HG03139 (cell line): ENCODE results near the gene DOK6.

Experiments
- ATAC-seq: cut with Tn5 transposase; IDR thresholded peaks from one replicate; pipeline ENCODE4 v1.9.1; 2021; ENCODE audit not compliant: unreplicated experiment

DOK6 gene

GRCh38 chr18:69432847-69433246 is 32.2 kb downstream of the DOK6 start:
- no peak for ATAC-seq

GRCh38 chr18:69435000-69435399 is 34.3 kb downstream of the DOK6 start:
- no peak for ATAC-seq

DNA sequence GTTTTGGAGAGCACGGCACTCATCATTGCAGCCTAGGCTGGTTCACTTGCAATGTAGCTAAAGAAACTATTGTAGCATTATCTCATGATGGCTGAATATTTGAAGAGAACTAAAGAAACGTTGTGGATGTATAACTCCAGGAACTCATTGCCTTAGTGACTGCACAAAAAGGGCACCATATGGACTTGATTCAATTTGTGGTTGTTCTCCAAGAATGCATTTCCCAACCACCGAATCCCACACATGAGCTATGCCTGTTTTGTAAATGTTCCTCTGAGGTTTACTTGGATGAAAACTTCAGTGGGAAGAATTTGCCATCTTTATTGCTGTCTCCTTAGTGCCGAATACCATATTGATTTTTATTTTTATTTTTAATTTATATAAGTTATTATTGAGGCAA is 43.5 kb downstream of the DOK6 start:
- ATAC-seq = no peak

DNA sequence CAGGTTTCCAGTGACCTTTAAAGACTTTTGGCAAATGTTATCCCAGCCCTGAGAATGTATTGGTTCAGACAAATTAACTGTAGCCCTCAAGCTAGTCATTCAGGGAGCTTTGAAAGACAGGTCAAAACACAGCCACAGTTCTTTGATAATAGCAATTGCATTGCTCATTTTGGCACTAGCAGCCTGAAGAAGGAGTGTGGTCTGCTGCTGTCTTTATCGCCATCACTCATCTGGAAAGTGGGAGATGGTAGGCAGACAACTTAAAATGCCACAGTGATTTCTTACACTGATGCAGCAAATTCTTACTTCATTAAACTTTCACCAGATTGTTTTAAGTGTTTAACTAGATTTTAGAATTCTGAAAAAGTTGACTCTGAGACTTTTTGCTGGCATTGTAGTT is 47.2 kb downstream of the DOK6 start:
- no peak for ATAC-seq

DNA sequence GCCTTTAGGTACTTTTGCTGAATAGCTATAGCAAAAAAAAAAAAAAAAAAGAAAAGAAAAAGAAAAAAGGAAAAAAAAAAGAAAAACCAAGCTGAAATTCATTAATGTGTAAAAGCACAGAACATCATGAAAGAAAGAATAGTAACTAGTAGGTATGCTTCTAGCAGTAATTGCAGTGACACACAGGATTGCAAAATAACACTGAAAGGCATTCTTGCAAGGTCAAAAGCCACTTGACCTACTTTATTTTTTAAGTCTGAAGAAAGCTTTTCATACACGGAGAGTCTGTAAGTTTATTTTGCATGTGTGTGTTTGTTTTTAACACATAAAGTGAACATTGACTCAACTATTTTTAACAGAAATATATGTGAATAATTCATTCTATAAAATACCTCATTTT is 54.4 kb downstream of the DOK6 start:
- ATAC-seq = no peak

- no peak for ATAC-seq
Measured at GRCh38 chr18:69469444-69469919, 68.8 kb downstream of the DOK6 start.

GRCh38 chr18:69480460-69480859 is 79.8 kb downstream of the DOK6 start:
- no peak for ATAC-seq

GRCh38 chr18:69483574-69483973 is 82.9 kb downstream of the DOK6 start:
- ATAC-seq = no peak

GRCh38 chr18:69484699-69485396 is 84.2 kb downstream of the DOK6 start:
- ATAC-seq = no peak

DNA sequence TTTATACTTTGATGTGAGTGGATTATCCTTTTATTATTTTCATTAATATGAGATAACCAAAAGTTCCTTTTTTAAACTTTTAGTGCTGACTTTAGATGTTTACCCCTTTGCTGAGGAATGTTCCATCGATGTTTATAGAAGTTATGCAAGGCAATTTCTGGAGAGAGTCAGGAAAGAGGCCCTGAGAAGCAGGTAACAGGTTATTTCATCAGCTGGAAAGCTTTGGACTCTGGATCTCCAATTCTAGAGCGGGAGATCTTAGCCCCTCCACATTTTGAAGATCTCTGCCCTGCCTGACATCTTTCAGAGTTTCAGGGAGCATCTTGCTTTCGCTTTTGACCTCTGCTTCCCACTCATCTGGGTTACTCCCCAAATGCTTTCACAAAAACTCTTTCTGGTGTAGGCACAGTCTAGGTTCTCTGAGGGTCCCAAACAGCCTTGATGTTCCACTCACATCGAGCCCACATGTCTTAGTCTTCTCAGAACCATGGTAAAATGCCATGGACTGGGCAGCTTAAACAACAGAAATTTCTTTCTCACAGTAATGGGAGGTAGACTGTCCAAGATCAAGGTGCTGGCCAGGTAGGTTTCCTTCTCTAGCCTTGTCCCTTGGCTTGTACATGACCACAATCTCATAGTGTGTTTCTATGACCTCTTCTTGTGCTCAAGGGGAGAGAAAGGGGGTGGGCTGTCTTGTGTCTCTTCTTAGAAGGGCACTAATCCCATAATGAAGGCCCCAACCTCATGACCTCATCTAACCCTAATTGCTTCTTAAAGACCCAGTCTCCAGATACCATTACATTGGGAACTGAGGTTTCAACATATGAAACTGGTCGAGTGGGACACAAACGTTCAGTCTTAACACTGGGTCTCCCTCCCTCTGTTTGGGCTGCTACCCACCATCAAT is 87.1 kb downstream of the DOK6 start:
- no peak for ATAC-seq

DNA sequence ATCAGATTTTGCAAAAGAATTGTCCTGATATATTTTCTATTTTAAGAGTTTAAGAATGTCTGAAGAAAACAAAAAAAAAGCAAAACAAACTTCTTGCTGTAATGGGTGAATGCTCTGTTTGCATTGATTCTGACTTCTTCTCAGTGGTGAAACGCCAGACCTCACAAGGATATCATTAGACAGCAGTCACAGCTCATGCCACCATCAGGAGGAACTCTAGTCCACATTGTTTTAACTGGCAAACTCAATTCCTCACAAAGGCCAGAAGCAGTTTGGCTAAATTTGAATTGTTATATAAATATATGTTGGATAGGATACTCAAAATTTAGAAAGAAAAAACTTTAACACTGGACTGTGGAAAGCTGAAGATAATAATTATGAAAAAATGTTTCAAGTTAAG is 89.4 kb downstream of the DOK6 start:
- no peak for ATAC-seq

GRCh38 chr18:69490813-69491212 is 90.1 kb downstream of the DOK6 start:
- ATAC-seq = no peak

GRCh38 chr18:69491576-69491975 is 90.9 kb downstream of the DOK6 start:
- ATAC-seq = no peak

- ATAC-seq = no peak
Measured at GRCh38 chr18:69492861-69493260, 92.2 kb downstream of the DOK6 start.

- ATAC-seq = no peak
Measured at GRCh38 chr18:69494841-69495240, 94.2 kb downstream of the DOK6 start.

DNA sequence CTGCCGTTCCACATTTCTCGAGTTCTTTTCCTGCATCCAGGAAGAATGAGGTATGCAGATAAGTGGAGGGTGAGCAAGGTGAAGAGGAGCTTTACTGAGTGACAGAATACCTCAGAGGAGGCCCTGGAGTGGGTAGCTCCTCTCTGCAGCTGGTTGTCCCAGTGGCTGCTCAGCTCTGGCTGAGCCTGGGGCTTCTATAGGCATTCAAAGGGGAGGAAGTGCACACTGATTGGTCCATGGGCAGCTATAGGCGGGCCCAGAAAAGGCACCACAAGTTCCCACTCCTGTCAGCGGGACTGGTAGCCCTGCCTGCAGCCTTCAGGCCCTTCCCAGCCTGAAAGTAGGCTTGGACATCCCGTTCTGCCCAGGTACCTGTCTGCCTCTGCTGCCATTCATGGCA is 94.7 kb downstream of the DOK6 start:
- no peak for ATAC-seq

DNA sequence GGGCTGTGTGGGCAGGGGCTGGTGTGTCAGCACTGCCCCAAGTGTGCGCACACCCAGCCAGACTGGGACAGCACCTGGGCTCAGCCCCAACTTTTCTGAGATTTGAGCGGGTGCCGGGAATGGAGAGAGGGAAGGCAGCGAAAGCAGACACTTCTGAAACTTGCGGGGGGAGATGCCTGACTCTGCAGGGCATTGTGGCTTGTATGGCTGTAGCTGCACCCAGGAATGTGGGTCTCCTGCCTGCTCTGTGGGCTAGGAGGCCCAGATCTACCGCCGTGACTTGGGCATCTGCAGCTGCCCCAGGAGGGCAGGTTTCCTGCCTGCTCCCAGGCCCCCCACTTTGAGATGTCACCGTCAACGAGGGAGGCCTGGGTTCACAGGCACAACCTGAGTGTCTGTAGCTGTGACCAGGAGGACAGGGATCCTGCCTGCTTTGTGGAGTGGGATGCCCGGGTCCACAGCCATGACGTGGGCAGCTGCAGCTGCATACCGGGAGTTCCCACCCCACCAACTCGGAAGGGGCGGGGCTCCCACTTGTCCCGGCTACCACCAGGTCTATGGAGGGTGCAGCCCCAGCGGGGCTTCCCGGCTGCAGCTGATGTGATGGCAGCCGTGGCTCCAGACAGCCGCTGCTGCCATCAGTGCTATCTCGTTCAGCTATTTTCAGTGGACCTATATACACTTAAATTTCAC is 95.3 kb downstream of the DOK6 start:
- ATAC-seq = no peak

DNA sequence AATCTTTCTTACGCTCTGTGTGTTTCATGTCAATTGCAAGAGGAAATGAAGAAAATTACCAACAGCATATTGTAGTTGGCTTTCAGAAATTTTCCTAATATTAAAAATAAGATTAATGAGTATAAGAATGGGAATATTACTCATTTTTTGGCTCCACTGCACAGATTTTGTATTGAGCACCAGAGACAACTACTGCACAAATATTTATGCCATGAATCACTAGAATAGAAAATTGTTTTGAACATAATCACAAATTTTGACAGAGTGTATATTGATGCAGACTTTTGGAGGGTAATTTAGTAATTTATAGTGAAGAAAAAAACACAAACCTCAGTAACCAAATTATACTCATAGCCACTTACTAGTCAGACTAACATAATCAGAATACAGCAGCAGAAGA is 118.3 kb downstream of the DOK6 start:
- ATAC-seq = no peak

GRCh38 chr18:69523582-69523981 is 122.9 kb downstream of the DOK6 start:
- no peak for ATAC-seq

DNA sequence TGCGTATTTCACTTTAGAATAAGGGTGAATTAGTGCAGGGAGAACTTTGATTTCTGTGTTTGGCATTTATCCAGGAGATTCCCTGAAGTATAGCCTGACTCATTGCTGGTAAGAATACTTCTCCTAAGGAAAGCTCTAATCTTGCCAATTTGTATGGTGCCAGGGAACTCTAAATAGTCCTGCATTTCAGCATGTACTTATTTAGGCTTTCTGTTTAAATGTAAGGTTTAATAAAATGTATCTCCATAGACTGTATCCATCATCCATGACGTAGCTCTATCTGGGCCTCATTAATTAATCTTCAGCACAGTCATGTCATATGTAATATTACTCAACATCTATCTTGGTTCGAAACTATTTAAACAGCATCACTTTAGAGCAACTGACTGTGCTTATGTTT is 127.7 kb downstream of the DOK6 start:
- no peak for ATAC-seq

DNA sequence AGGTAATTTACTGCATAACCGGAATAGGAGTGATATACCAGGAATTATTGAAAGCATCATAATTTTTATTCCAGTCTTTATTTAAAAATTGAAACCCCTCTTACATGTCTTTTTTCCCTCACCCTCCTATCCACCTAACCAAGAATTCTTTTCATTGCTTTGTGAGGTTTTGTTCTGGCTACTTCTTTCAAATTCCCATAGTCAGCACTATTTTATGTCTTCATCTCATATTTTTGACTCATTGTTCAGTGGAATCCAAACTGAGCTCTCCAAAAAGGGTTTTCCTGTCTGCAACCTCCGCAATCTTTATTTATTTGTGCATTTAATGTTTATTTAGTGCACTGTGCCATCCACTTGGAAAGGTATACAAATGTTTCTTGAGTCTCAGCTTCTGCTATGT is 128.5 kb downstream of the DOK6 start:
- no peak for ATAC-seq

GRCh38 chr18:69531973-69532372 is 131.3 kb downstream of the DOK6 start:
- no peak for ATAC-seq
